HG03354 (cell line): Measurements from ENCODE around the gene MACROD2.

Experiments used
- ATAC-seq: cut with Tn5 transposase; IDR thresholded peaks from one replicate; pipeline ENCODE4 v1.9.1; 2021; ENCODE audit warnings: mild to moderate bottlenecking; ENCODE audit not compliant: unreplicated experiment, poor library complexity, severe bottlenecking

The MACROD2 gene

GRCh38 chr20:14664101-14664500, 668.8 kb downstream of the MACROD2 start:
- no peak for ATAC-seq

DNA sequence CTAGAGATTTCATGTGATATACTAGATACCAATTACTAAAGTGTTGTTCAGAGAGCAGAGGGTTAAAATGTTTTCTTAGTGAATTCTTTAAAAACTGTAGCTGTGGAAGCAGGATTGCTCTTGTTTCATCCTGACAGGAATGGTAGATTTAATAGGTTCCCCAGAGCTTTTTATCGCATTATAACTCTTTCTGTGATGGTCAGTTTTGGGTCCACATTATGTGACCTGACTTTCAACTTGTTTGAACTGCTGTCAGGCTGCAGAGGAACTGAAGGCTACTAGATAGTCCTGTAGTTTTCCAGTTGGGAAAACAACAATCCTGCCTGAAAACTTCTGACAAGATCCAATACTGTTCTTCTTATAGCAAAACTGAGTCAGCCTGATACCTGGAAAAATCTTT, 671.4 kb downstream of the MACROD2 start:
- ATAC-seq, result no peak

- no peak for ATAC-seq
These were observed 671.9 kb downstream of the MACROD2 start for GRCh38 chr20:14667226-14667625.

GRCh38 chr20:14672066-14672465, 676.8 kb downstream of the MACROD2 start:
- no peak for ATAC-seq

DNA sequence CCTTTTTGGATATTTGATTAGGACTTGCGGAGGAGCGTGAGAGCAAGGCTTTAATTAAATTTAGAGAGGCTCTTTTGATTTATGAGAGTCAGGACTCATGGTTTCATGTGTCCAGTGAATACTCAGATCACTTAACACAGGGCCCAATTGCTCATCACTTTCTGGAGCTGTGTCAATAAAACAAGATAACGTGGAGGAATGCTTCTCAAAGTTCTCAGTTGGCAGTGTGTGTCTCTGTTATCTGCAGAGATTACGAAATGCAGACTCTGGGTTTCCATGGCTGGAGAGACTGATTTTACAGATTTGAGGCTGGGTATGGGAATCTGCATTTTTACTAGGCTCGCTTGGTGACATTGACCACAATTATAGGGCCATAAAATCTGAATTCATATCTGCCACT, 677.8 kb downstream of the MACROD2 start:
- no peak for ATAC-seq

DNA sequence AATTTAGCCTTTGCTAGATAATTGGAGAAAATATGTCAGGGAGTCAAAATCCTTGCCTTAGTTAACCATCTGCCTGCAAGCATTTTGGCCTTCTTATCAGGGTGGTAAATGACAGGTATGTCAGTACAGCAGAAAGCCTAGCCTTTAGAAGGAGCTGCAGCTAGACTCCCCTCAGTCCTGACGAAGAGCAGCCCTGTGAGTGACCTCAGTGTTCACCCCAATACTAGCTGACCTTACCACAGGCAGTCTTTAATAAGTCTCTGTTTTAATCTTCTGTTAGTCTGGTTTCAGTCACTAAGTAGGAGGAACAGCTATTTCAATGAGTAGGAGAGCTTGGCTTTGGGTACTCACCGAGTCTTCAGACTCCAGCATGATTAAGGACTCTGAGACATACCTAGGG, 682.1 kb downstream of the MACROD2 start:
- ATAC-seq, result no peak

- ATAC-seq, result no peak
These were observed 689.9 kb downstream of the MACROD2 start for GRCh38 chr20:14685183-14685582.

DNA sequence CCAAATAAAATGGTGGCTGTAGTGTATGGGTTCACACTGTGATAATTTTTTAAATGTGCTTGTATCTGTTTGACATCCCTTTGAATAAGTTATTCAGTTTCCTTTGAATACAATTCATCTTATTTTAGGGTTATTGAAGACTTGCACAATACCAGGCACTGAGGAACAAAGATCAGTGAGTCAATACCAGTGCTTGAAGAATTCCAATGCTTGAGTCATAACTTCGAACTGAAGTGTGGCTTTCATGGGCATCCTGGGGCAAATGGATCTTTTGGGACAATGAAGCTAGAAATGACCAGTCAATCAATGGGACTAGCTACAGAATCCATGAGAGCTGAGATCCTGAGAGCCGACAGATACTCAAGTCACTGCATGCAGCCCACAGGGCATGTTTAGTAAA, 692.0 kb downstream of the MACROD2 start:
- ATAC-seq, result no peak

DNA sequence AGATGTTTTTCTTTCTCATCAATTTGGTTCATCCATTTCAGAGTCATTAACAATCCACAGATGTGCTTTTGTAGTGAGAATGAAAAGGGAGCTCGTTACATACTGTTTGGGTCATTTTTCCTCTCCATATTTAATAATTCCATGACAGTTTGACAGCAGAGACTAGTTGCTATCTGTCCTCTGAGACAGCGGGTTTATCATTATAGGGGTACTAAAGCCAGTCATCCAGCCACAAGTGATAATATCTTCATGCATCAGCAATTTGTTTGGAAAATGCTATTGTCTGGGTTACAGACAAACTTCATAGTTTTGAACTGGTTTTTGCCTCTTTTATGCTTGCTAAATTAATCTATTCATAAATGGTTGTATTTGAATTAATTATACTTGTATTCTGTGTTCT, 692.7 kb downstream of the MACROD2 start:
- no peak for ATAC-seq

DNA sequence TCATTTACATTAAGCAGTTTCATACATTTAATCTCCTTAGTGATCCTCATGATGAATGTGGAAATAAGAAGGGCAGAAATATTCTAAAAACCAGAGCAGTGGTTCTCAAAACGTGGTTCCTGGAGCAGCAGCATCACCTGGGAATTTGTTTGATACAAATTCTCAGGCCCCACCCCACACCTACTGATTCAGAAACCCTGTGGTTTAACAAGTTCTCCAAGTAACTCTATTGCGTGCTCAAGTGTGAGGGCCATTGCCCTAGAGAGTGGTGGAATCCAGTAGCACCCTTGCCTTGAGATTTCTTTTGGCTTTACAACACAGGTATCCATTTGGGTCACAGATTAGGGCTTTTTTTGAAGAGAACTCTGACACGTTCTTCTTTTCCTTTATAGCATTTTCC, 696.7 kb downstream of the MACROD2 start:
- no peak for ATAC-seq

- no peak for ATAC-seq
These were observed 701.2 kb downstream of the MACROD2 start for GRCh38 chr20:14696478-14696877.

DNA sequence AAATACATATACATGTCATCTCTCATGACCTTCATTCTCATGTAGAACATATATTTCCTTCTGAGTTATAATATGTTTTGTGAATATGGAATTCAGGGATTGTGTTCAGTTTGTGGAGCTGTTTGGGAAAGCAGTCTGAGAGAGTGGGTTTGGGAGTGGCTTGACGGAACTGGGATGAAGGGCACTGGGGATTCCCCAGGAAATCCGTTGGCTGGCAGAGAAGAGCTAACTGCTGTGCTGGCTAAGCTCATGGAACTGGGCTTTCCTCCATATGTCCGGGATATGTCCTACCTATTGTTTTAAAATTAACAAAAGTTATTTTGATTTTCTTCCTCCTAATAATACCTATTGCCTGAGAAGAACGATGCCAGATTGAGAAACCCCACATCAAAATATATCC, 701.6 kb downstream of the MACROD2 start:
- no peak for ATAC-seq

GRCh38 chr20:14698125-14698524, 702.8 kb downstream of the MACROD2 start:
- ATAC-seq, result no peak

- no peak for ATAC-seq
These were observed 703.5 kb downstream of the MACROD2 start for GRCh38 chr20:14698605-14699373.

GRCh38 chr20:14700639-14700960, 705.3 kb downstream of the MACROD2 start:
- ATAC-seq, result peak; percentile 80

- ATAC-seq, result no peak
These were observed 706.0 kb downstream of the MACROD2 start for GRCh38 chr20:14701326-14701725.

GRCh38 chr20:14706555-14706954, 711.2 kb downstream of the MACROD2 start:
- ATAC-seq, result no peak

DNA sequence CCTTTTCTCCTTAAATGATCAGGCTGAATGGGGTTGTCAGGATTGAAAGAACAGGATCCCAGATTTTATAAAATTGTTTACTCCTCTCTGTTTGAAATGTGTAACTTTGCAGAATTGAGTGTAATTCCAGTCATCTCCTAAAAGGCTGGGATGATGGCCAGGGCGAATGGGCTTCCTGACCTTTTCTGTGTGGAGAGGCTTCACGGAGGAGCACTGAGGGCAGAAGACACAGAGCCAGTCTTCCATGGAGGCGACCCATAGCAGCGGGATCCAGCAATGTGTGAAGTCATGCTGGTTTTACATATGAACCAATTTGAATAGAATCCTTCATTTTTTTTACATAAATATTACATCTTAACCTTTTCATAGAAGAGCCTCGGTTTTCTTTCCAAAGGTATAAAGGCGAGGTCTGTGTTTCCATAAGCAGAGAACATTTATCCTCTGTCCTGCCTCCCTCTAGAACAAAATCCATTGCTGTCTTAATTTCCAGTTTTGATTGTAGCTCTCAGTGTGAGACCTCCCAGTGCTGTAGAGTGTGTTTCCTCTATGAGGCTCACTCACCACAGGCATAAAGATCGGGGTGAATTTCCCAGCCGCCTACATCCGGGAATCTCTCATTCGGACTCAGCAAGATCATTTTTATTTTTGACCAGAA, 711.8 kb downstream of the MACROD2 start:
- no peak for ATAC-seq

- ATAC-seq, result no peak
These were observed 712.7 kb downstream of the MACROD2 start for GRCh38 chr20:14707865-14708596.

- ATAC-seq, result no peak
These were observed 714.1 kb downstream of the MACROD2 start for GRCh38 chr20:14709439-14709838.

- ATAC-seq, result no peak
These were observed 715.6 kb downstream of the MACROD2 start for GRCh38 chr20:14710951-14711350.
